Calu3 (cell line): ENCODE data around the gene TBC1D8. TPM values are rescaled to one million over a fixed set of nuclear protein-coding genes. Genes with fewer than 3 reads are reported as not detected.
A peak's percentile ranks its signal among the peaks of the same experiment; 100 is the strongest.
"Not testable (repeated sequence)": the region's sequence is repeated elsewhere in the genome, so short reads cannot be mapped to it uniquely, and the experiment has no call there.

ENCODE experiments used
- BruUV-seq: library from RNA; stranded (reverse); fragments of 400-500 nt; replicated peaks from 2 replicates; lab custom pipeline; 2021; lab: Mats Ljungman, UMichigan
- CTCF ChIA-PET: fragments of 300-600 bp; sonication (Branson Sonifier 250); formaldehyde crosslinking; loops from one replicate; lab custom pipeline; 2022; ENCODE audit warnings: antibody characterized with exemption; lab: Charles Lee
- DNase-seq: peaks from one replicate; pipeline ENCODE4 v3.0.0; 2022
- H3K27ac Mint-ChIP-seq: one replicate; pipeline ENCODE4 v1.8.0; 2022; ENCODE audit warnings: mixed read lengths; ENCODE audit not compliant: unreplicated experiment
- H3K27me3 Mint-ChIP-seq: one replicate; pipeline ENCODE4 v1.8.0; 2022; ENCODE audit warnings: mixed read lengths; ENCODE audit not compliant: unreplicated experiment
- H3K36me3 Mint-ChIP-seq: one replicate; pipeline ENCODE4 v1.8.0; 2022; ENCODE audit warnings: mild to moderate bottlenecking, moderate library complexity, mixed read lengths; ENCODE audit not compliant: insufficient read depth, unreplicated experiment
- H3K4me1 Mint-ChIP-seq: one replicate; pipeline ENCODE4 v1.8.0; 2022; ENCODE audit warnings: mild to moderate bottlenecking, low read depth, mixed read lengths; ENCODE audit not compliant: unreplicated experiment
- H3K4me3 Mint-ChIP-seq: one replicate; pipeline ENCODE4 v1.8.0; 2022; ENCODE audit warnings: mild to moderate bottlenecking, low read depth, moderate library complexity, mixed read lengths; ENCODE audit not compliant: unreplicated experiment
- H3K9me3 Mint-ChIP-seq: one replicate; pipeline ENCODE4 v1.8.0; 2022; ENCODE audit warnings: low read depth, mixed read lengths; ENCODE audit not compliant: unreplicated experiment
- intact Hi-C: fragments of 100-400 bp; cut with micrococcal nuclease; formaldehyde crosslinking; loops from one replicate; pipeline ENCODE4 v1.10.0; 2022; ENCODE audit not compliant: unreplicated experiment
- total RNA-seq: library from RNA; stranded (reverse); gene quantifications from 2 replicates; pipeline ENCODE4 v1.2.3, GENCODE V29; 2022
- TF ChIP-seq, protein P1 (sequence below): fragments of 200-600 bp; IDR thresholded peaks from one replicate; pipeline ENCODE4 v1.8.0; 2022; ENCODE audit warnings: antibody characterized with exemption; ENCODE audit not compliant: unreplicated experiment

TBC1D8 gene
- total RNA-seq, 1 experiment from 2014 or later: 25.3 TPM

DNA sequence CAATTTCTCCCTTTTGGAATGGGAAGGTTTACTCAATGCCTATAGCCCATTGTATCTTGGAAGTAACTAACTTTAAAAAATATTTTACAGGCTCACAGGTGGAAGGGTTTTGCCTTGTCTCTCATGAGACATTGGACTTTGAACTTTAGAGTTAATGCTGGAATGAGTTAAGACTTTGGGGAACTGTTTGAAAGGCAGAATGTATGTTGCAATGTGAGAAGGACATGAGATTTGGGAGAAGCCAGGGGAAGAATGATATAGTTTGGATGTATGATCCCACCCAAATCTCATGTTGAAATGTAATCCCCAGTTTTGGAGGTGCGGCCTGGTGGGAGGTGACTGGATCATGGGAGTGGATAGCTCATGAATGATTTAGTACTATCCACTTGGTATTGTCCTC lies 17.5 kb upstream of the TBC1D8 start:
- DNase-seq: no peak
- CTCF ChIA-PET: no interaction called here
- no peaks in the 10 kb centered on the region for H3K27me3 Mint-ChIP-seq
- no peak overlapping the region for H3K27ac Mint-ChIP-seq
- no peaks in the 10 kb centered on the region for H3K36me3 Mint-ChIP-seq
- TF ChIP-seq, protein P1, sequence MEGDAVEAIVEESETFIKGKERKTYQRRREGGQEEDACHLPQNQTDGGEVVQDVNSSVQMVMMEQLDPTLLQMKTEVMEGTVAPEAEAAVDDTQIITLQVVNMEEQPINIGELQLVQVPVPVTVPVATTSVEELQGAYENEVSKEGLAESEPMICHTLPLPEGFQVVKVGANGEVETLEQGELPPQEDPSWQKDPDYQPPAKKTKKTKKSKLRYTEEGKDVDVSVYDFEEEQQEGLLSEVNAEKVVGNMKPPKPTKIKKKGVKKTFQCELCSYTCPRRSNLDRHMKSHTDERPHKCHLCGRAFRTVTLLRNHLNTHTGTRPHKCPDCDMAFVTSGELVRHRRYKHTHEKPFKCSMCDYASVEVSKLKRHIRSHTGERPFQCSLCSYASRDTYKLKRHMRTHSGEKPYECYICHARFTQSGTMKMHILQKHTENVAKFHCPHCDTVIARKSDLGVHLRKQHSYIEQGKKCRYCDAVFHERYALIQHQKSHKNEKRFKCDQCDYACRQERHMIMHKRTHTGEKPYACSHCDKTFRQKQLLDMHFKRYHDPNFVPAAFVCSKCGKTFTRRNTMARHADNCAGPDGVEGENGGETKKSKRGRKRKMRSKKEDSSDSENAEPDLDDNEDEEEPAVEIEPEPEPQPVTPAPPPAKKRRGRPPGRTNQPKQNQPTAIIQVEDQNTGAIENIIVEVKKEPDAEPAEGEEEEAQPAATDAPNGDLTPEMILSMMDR: no peak
- H3K4me1 Mint-ChIP-seq: peaks cover 2% of the 10 kb centered on the region
- H3K9me3 Mint-ChIP-seq: peaks cover 15% of the 10 kb centered on the region
- intact Hi-C loops: no loop called here
- H3K4me3 Mint-ChIP-seq: no peak overlapping the region
- BruUV-seq: no TSS peak

DNA sequence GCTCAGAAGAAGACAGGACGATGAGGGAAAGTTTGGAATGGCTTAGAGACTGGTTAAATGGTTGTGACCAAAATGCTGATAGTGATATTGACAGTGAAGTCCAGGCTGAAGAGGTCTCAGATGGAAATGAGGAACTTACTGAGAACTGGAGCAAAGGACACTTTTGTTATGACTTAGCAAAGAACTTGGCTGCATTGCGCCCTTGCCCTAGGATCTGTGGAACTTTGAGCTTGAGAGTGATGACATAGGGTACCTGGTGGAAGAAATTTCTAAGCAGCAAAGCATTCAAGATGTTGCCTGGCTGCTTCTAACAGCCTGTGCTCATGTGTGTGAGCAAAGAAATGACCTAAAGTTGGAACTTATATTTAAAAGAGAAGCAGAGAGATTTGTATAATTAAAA lies 16.4 kb upstream of the TBC1D8 start:
- H3K27ac Mint-ChIP-seq, CTCF ChIA-PET, H3K36me3 Mint-ChIP-seq, intact Hi-C loops, H3K4me3 Mint-ChIP-seq, BruUV-seq, H3K27me3 Mint-ChIP-seq, H3K4me1 Mint-ChIP-seq, DNase-seq: not testable (repeated sequence)
- H3K9me3 Mint-ChIP-seq: peaks cover 12% of the 10 kb centered on the region

DNA sequence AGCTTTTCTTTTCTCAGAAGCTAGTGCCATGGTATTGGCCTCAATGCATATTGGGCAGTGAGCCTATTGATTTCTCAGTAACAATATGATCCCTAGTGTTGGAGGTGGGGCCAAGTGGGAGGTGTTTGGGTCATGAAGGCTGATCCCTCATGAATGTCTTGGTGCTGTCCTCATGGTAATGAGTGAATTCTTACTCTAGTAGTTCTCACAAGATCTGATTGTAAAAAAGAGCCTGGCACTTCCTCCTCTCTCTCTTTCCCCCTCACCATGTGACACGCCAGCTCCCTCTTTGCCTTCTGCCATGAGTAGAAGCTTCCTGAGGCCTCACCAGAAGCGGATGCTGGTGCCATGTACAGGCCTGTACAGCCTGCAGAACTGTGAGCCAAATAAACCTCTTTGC lies 12.8 kb upstream of the TBC1D8 start:
- TF ChIP-seq, protein P1: no peak
- Mint-ChIP-seq H3K4me3 (no peak overlapping the region), H3K27ac (no peak overlapping the region), H3K36me3 (peaks cover 4% of the 10 kb centered on the region), H3K27me3 (no peaks in the 10 kb centered on the region), H3K9me3 (peaks cover 5% of the 10 kb centered on the region), H3K4me1 (peaks cover 16% of the 10 kb centered on the region)
- no peak for DNase-seq
- no TSS peak for BruUV-seq
- intact Hi-C loops: no loop called here
- CTCF ChIA-PET: no interaction called here

DNA sequence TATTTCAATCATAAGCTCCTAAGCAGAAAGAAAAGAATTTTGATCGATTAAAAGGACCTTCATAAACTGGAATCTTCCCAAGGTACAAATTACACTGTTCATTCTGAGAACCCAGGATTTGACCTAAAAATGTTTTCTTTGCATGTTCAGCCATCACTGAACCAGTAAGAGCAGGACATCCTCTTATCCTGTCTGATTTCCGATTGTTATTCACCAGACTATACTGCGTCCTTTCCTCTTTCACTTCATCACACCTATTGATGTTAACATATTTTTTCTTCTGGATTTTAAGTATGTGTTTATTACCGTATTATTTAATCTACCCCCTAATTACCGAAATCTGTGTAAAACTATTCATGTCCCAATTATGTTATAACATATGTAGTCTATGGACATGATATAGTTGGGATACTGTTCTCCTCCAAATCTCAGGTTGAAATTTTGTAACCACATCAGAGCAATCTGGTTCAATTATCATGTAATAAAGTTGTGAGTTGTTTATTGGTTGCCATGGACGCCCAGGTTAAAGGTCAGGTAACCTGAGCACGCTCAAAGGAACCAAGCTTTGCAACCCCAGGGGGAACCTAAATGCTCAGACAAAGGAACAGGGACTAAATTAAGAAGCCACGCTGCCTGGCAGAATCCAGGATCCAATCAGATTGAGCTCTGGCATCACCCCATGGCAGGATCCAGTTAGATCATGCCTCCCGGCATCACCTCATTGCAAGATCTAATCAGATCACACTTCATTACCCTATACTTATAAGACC lies 11.6 kb upstream of the TBC1D8 start:
- DNase-seq: peak; percentile 11
- CTCF ChIA-PET: interaction anchor here (0.6 to 1.4 kb wide), 2 partner anchors 13 to 22 kb away, joined by 4 to 5 read pairs; no protein-coding TSS in a partner anchor
- BruUV-seq: no TSS peak

More for the DNA sequence above, 11.6 kb upstream of the TBC1D8 start:
- H3K27me3 Mint-ChIP-seq: no peaks in the 10 kb centered on the region
- H3K4me3 Mint-ChIP-seq: no peak overlapping the region
- peaks cover 16% of the 10 kb centered on the region for H3K4me1 Mint-ChIP-seq
- peaks cover 4% of the 10 kb centered on the region for H3K36me3 Mint-ChIP-seq
- no peak overlapping the region for H3K27ac Mint-ChIP-seq
- TF ChIP-seq, protein P1: no peak
- H3K9me3 Mint-ChIP-seq: peaks cover 2% of the 10 kb centered on the region
- intact Hi-C loops: no loop called here
